HG03520 (cell line): Measurements from ENCODE around the gene CAMK2G.
"Not testable (repeated sequence)": the region's sequence is repeated elsewhere in the genome, so short reads cannot be mapped to it uniquely, and the experiment has no call there.

Source experiments
- ATAC-seq: cut with Tn5 transposase; IDR thresholded peaks from one replicate; pipeline ENCODE4 v1.9.1; 2021; ENCODE audit warnings: mild to moderate bottlenecking, moderate library complexity; ENCODE audit not compliant: unreplicated experiment

The CAMK2G gene

GRCh38 chr10:73798927-73799560 lies 75.3 kb downstream of the CAMK2G start:
- no peak for ATAC-seq

- ATAC-seq: no peak
Observed at GRCh38 chr10:73798087-73798486, 76.3 kb downstream of the CAMK2G start.

DNA sequence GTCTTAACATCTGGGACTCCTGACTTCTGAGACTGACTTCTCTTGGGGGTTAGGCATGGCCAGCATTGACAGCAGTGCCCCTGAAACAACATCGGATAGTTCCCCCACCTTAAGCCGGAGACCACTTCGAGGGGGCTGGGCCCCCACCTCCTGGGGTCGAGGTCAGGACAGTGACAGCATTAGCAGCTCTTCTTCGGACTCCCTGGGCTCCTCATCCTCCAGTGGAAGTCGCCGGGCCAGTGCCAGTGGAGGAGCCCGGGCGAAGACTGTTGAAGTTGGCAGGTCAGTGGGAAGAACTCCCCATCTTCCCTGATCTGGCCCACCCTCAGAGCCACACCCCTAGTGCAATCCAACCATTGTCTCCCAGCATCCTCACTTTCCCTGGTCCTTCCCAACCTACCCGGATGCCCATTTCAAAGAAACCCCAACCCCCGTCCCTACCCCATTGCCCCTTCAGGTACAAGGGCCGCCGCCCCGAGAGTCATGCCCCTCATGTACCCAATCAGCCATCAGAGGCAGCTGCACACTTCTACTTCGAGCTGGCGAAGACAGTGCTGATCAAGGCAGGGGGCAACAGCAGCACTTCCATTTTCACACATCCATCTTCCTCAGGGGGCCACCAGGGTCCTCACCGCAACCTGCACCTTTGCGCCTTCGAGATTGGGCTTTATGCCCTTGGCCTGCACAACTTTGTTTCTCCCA lies 76.9 kb downstream of the CAMK2G start:
- no peak for ATAC-seq

DNA sequence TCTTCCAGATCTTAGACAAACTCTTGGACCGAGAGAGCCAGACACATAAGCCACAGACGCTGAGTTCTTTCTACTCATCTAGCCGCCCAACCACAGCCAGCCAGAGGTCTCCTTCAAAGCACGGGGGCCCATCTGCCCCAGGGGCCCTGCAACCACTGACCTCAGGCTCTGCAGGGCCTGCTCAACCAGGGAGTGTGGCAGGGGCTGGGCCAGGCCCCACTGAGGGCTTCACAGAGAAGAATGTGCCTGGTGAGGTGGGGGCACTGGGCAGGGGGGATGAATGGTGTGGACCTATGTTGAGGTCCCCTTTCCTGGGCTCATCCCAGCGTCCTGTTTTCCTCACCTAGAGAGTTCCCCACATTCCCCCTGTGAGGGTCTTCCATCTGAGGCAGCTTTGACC lies 77.6 kb downstream of the CAMK2G start:
- no peak for ATAC-seq

GRCh38 chr10:73796035-73796434 lies 78.3 kb downstream of the CAMK2G start:
- ATAC-seq: not testable (repeated sequence)

GRCh38 chr10:73795491-73795890 lies 78.9 kb downstream of the CAMK2G start:
- ATAC-seq: not testable (repeated sequence)

- ATAC-seq: no peak
Observed at GRCh38 chr10:73793456-73793855, 80.9 kb downstream of the CAMK2G start.

DNA sequence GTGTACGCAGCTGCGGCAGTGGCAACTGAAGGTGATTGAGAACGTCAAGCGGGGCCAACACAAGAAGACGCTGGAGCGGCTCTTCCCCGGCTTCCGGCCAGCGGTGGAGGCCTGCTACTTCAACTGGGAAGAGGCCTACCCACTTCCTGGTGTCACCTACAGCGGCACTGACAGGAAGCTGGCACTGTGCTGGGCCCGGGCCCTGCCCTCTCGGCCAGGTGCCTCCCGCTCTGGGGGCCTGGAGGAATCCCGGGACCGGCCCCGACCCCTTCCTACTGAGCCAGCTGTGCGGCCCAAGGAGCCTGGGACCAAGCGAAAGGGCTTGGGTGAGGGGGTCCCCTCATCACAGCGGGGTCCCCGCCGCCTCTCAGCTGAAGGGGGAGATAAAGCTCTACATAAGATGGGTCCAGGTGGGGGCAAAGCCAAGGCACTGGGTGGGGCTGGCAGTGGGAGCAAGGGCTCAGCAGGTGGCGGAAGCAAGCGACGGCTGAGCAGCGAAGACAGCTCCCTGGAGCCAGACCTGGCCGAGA lies 82.4 kb downstream of the CAMK2G start:
- ATAC-seq: no peak

- ATAC-seq: no peak
Observed at GRCh38 chr10:73790886-73791625, 83.3 kb downstream of the CAMK2G start.

GRCh38 chr10:73789659-73790055 lies 84.7 kb downstream of the CAMK2G start:
- no peak for ATAC-seq

DNA sequence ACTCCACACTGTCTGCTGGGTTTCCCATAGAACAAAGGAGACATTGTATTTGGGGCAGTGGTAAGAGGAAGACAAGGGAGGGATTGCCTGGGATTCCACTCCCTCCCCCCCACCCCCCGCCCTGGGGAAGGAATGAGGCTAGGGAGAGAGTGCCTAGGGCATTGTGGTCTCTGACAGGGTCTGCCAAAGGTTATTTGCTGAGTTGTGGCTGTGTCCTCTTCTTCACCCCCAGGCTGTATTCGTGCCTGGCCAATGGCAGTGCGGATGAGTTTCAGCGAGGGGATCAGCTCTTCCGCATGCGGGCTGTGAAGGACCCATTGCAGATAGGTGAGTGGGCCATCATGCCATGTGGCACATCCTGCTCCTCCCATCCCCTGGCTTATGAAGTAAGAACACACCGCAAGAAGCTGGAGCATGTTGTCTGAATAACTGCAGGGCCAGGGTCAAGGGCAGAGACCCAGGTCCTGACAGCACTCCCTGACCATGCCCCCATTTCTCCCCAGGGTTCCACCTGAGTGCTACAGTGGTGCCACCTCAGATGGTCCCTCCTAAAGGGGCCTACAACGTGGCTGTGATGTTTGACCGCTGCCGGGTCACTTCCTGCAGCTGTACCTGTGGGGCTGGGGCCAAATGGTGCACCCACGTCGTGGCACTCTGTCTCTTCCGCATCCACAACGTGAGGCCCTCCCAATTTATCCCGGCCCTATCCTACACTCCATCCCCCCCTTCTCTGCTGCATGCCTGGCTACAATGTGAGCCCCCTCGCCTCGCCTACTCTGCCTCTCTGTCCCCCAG lies 85.3 kb downstream of the CAMK2G start:
- no peak for ATAC-seq

GRCh38 chr10:73787031-73787800 lies 87.1 kb downstream of the CAMK2G start:
- ATAC-seq: not testable (repeated sequence)

DNA sequence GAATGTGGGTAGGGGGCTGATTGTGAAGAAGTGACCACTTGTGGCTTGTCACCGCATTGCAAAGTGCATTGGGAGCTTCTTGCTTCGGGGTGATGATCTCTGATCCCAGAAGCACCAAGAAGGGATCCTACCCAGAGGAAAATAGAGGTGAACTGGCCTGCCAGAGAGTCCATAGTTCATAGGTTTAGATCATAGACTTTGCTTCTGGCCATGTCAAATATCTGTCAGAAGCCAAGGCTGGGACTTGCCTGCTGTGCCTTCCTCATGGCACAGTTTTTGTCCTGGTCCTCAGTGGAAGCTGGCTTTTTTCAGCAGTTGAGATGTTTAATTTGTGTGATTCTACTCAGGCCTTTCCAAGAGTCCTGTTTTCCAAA lies 87.9 kb downstream of the CAMK2G start:
- ATAC-seq: no peak

DNA sequence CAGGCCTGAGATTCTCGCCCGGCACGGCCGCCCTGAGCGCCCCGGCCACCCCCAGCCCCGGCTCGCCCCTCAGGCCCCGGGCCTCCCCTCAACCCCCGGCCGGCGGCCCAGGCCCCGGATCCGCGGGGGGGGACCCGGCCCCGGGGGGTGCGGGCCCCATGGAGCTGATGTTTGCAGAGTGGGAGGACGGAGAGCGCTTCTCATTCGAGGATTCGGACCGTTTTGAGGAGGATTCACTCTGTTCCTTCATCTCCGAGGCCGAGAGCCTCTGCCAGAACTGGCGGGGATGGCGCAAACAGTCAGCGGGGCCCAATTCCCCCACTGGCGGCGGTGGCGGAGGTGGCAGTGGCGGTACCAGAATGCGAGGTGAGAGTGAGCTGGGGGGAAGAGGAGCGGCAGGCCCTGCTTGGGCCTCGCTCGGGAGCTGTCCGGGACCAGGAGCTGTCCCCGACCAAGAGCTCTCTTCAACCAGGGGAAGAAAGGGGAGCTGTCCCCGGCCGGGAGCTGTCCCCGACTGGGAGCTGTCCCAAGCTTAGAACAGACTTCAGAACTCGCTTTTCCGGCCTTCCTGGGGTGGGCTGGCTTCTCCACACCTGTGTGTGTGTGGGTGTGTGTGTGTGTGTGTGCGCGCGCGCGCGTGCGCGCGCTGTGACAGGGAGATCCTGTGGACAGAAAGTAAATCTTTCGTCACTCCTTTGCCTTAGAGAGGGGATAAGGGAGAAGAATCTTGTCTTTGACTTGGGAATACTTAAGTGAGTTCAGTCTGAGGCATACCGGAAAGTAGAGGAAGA lies 88.4 kb downstream of the CAMK2G start:
- ATAC-seq: peak; percentile 18

DNA sequence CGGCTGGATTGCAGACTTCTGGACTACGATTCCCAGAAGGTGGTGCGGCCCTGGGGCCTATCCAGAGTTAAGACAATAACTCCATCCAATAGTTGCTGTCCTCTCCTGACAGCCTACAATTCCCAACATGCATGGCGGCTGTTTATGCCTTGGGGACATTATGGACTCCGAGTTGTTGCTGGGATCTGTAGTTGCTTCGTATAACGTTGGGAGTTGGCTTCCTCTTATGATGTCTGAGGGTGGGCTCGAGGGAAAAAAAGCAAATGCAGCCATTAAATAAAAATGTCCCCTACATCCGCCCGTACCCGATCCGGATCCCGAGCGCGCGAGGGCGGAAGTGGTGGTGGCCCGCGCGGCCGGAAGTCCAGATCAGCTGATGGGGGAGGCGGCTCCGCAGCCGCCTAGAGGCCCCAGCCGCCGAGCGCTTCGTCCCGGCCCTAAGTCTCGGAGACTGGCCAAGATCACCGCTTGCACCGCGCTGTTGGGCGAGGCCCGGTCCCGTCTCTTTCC lies 89.1 kb downstream of the CAMK2G start, which contains the start of gene ZSWIM8:
ZSWIM8 (plus strand) TSS at position 396 of the 510 bp plus-strand sequence. CDS start 273 bp downstream, outside the sequence.
- peak; percentile 76 for ATAC-seq

DNA sequence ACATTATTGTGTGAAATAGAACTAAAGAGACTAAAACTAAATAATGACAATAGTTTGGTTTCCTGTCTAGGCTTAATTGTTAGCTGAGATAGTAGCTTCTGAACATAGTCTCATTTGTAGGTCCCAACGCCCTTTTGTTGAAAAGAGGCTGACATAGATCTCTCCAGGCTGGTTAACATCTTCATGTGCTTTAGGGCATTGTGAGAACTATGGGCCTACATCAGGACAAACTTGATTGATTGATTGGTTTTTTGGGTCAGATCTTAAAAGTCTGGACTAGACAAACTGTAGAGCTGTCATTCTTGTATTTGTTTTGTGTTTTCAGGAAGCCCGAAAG lies 91.6 kb downstream of the CAMK2G start:
- no peak for ATAC-seq

DNA sequence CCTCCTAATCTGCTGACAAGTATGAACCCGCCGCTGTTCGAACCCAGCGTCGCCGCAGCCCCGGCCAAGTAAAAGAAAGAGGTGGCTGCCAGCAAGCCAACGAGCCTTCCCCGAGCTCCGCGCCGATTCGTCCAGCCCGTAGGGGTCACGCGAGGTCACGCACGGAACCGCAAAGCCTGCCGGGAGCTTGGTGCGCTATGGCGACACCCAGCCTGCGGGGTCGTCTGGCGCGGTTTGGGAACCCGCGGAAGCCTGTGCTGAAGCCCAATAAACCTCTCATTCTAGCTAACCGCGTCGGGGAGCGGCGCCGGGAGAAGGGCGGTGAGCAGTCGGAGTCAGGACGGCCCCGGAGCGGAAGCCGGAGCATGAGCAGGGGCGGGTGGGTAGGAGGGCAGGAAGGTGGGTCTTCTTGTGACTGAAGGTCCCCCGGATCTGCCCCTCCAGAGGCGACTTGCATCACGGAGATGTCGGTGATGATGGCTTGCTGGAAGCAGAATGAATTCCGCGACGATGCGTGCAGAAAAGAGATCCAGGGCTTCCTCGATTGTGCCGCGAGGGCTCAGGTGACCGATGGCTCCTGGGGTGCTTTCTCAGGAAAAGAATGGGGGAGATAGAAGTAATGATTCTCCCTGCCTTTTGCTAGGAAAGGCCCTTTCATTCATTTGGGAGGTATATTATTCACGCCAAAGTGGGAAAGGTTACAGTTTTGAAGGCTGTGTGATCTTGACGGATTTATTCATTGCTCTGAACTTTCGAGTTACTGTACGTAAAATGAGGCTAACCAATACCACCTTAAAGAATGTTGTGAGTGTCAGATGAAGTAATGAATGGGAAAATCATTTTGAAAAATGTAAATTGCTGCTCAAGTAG lies 92.2 kb downstream of the CAMK2G start, which contains the start of gene CHCHD1:
CHCHD1 (plus strand) TSS at position 170 of the 870 bp plus-strand sequence; CDS start at position 198, 28 bp downstream.
- peak; percentile 36 for ATAC-seq

- ATAC-seq: peak; percentile 3
Observed at GRCh38 chr10:73781548-73781878, 92.8 kb downstream of the CAMK2G start.
